Ovary (tissue), 9 donors: ENCODE results near the gene KRT13. TPM values are rescaled to one million over a fixed set of nuclear protein-coding genes. Genes with fewer than 3 reads are reported as not detected.
A peak's percentile ranks its signal among the peaks of the same experiment; 100 is the strongest.

ENCODE experiments used
- DNase-seq, 5 donors: peaks; one replicate each; pipeline ENCODE4 v3.0.0-alpha.2; 2019 to 2020
- H3K27ac ChIP-seq, 2 donors: fragments of 200-600 bp; one replicate each; pipeline versions ENCODE4 v1.5.1 to v1.8.0; 2019 to 2022
- H3K27me3 ChIP-seq: fragments of 200-600 bp; one replicate; pipeline ENCODE4 v1.8.0; 2022
- H3K36me3 ChIP-seq: fragments of 200-600 bp; sonication (generic); one replicate; pipeline ENCODE4 v1.5.1; 2019
- H3K4me1 ChIP-seq: one replicate; pipeline ENCODE4 v1.8.1; 2013; ENCODE audit warnings: mild to moderate bottlenecking, moderate library complexity; ENCODE audit not compliant: insufficient read depth
- H3K4me3 ChIP-seq: fragments of 200-600 bp; sonication (generic); one replicate; pipeline ENCODE4 v1.5.1; 2017
- H3K9me3 ChIP-seq, 2 donors: fragments of 200-600 bp in 1 of 2; sonication (generic) in 1 of 2; one replicate each; pipeline versions ENCODE4 v1.5.1 to v1.8.1; 2013 to 2019; ENCODE audit warnings: mild to moderate bottlenecking in 1 of 2, moderate library complexity in 1 of 2
- EP300 ChIP-seq: sonication (generic); formaldehyde crosslinking; IDR thresholded peaks from one replicate; pipeline ENCODE4 v1.6.1; 2017; ENCODE audit warnings: antibody characterized with exemption
- POLR2A ChIP-seq: fragments of 450-650 bp; IDR thresholded peaks from one replicate; pipeline ENCODE4 v1.6.1; 2017; ENCODE audit warnings: antibody characterized with exemption, mild to moderate bottlenecking, moderate library complexity
- WGBS, 3 donors: extraction: QIAGEN DNeasy Blood & Tissue Kit in 1 of 3; methylation state at CpG; one replicate each; pipeline versions ENCODE4 v1.1.5 to v1.1.7; 2013 to 2017; 5-methylcytosine and 5-hydroxymethylcytosine counted together
- intact Hi-C, 4 donors: fragments of 100-400 bp; cut with DNase I; formaldehyde crosslinking; loops; one replicate each; pipeline versions ENCODE4 v1.11.0 to v1.15.1; 2022 to 2023
- polyA plus RNA-seq, 2 donors: library from polyadenylated mRNA; stranded (reverse); fragments of 200-250 nt in 1 of 2; fragments of 350-450 nt in 1 of 2; fragmentation: Illumina TruSeq in 1 of 2; extraction: RNeasy Lipid Tissue Mini Kit (QIAGEN cat#74804) in 1 of 2; gene quantifications; one replicate each; pipeline ENCODE4 v1.2.3, GENCODE V29; 2013 to 2014
- total RNA-seq, 7 donors: library from RNA; depleted of rRNA in 2 of 7; stranded (reverse); fragments of >200 nt in 2 of 7; fragmentation: NEBNext Ultra II Directional in 3 of 7; extraction: Animal tissue kit (Norgen Biotek cat#: 25700) in 3 of 7; gene quantifications; one replicate each; pipeline versions ENCODE4 v1.1.0 to v1.2.4, GENCODE V29; 2016 to 2023
- TF ChIP-seq, protein P1 (sequence below), 3 donors: fragments of 450-650 bp in 2 of 3; fragments of 200-600 bp in 1 of 3; IDR thresholded peaks; one replicate each; pipeline versions ENCODE4 v1.5.1 to v1.8.0; 2016 to 2022; ENCODE audit warnings: antibody characterized with exemption in 3 of 3, mild to moderate bottlenecking in 1 of 3
- donor health status: DM: no; HTN: no; CAD: no; lungs with moderate emphysema.
- donor health status: DM: no; HTN: no; CAD: no.
- donor health status: Bipolar disorder and iron deficiency.
- donor health status: DM: yes; HTN: yes; CAD: no.
- donor health status: DM: no; HTN: no; CAD: no.
- donor health status: DM: yes; HTN: yes; CAD: no.

Gene KRT13
- total and polyA plus RNA-seq, 9 donors, result 0.16 to 3.7 (median 1.1) TPM; not detected in 2

DNA sequence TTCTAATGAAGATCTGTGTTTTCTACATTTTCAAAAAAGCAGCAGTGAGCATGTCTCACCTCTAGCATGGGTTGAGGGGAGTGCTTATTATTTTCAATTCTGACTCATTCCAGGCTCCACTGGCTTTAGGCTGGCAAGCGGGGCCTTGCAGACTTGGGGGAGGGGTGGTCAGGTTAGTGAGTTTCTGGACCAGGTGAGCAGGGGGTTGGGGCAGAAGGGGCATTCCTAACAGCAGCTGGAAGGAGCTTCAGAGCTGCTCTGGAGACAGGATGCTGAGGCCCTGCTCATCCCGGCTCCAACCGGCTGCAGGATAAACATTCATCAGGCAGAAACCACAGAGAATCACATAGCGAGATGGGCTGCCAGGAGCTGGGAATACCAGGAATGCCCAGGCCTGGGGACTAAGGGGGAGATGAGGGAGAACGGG, 33.2 kb upstream of the KRT13 start:
- no peak for DNase-seq
- TF ChIP-seq, protein P1, sequence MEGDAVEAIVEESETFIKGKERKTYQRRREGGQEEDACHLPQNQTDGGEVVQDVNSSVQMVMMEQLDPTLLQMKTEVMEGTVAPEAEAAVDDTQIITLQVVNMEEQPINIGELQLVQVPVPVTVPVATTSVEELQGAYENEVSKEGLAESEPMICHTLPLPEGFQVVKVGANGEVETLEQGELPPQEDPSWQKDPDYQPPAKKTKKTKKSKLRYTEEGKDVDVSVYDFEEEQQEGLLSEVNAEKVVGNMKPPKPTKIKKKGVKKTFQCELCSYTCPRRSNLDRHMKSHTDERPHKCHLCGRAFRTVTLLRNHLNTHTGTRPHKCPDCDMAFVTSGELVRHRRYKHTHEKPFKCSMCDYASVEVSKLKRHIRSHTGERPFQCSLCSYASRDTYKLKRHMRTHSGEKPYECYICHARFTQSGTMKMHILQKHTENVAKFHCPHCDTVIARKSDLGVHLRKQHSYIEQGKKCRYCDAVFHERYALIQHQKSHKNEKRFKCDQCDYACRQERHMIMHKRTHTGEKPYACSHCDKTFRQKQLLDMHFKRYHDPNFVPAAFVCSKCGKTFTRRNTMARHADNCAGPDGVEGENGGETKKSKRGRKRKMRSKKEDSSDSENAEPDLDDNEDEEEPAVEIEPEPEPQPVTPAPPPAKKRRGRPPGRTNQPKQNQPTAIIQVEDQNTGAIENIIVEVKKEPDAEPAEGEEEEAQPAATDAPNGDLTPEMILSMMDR (IDR thresholded peaks at IDR 0.05), result no peak
- no peak for TF ChIP-seq POLR2A
- no peak for TF ChIP-seq EP300
- Histone ChIP-seq H3K36me3 (no peaks in the 10 kb centered on the region), H3K9me3 (no peaks in the 10 kb centered on the region), H3K4me1 (no peaks in the 10 kb centered on the region), H3K4me3 (no peak overlapping the region), H3K27me3 (no peaks in the 10 kb centered on the region), H3K27ac (no peak overlapping the region)
- intact Hi-C loops, result no loop called here
- 26 to 51% (median 39%) methylated on average over 5 of the region's 5 CpGs for WGBS, 3 donors

DNA sequence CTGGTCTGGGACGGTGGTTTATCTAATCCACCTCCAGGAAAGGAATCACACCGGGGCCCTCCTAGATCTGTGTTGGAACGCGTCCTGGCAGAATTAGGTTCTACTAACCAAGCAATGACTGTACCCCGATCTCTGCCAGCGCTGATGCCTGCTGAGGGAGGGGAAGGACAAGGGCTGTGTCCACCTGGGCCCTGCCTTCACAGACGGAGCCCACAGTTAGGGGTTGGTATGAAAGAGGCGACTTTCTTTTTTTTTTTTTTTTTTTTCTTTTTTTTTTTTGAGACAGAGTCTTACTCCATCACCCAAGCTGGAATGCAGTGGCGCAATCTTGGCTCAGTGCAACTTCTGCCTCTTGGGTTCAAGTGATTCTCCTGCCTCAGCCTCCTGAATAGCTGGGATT, 32.6 kb upstream of the KRT13 start:
- TF ChIP-seq, protein P1 (IDR thresholded peaks at IDR 0.05), result no peak
- TF ChIP-seq POLR2A, result no peak
- TF ChIP-seq EP300, result no peak
- WGBS, 3 donors, result 90 to 94% (median 92%) methylated on average over 9 of the region's 9 CpGs
- intact Hi-C loops, result no loop called here
- Histone ChIP-seq H3K36me3 (no peaks in the 10 kb centered on the region), H3K9me3 (no peaks in the 10 kb centered on the region), H3K4me3 (no peak overlapping the region), H3K27ac (no peak overlapping the region), H3K27me3 (no peaks in the 10 kb centered on the region), H3K4me1 (no peaks in the 10 kb centered on the region)
- no peak for DNase-seq

DNA sequence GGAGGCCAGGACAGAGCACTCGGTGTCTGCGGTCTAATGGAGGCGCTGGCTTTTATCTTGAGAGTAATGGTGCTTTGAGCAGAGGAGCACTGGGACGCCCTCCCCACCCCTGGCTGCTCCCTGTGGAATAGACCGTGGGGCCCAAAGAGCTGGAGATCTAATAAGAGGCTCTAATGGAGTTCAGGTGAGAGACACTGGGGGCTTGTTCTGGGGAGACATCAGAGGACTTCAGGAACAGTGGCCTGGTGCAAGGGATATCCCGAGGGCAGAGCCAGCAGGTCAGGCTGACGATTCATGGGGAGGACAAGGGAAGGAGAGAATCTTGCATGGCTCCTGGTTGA, 32.2 kb upstream of the KRT13 start:
- no peaks in the 10 kb centered on the region for H3K4me1 ChIP-seq
- H3K9me3 ChIP-seq, result no peaks in the 10 kb centered on the region
- H3K4me3 ChIP-seq, result no peak overlapping the region
- no peak for TF ChIP-seq EP300
- no peaks in the 10 kb centered on the region for H3K27me3 ChIP-seq
- WGBS, 3 donors, result 92 to 96% (median 95%) methylated on average over 7 of the region's 7 CpGs
- DNase-seq, result no peak
- H3K27ac ChIP-seq, result no peak overlapping the region
- no peaks in the 10 kb centered on the region for H3K36me3 ChIP-seq
- intact Hi-C loops, result no loop called here

DNA sequence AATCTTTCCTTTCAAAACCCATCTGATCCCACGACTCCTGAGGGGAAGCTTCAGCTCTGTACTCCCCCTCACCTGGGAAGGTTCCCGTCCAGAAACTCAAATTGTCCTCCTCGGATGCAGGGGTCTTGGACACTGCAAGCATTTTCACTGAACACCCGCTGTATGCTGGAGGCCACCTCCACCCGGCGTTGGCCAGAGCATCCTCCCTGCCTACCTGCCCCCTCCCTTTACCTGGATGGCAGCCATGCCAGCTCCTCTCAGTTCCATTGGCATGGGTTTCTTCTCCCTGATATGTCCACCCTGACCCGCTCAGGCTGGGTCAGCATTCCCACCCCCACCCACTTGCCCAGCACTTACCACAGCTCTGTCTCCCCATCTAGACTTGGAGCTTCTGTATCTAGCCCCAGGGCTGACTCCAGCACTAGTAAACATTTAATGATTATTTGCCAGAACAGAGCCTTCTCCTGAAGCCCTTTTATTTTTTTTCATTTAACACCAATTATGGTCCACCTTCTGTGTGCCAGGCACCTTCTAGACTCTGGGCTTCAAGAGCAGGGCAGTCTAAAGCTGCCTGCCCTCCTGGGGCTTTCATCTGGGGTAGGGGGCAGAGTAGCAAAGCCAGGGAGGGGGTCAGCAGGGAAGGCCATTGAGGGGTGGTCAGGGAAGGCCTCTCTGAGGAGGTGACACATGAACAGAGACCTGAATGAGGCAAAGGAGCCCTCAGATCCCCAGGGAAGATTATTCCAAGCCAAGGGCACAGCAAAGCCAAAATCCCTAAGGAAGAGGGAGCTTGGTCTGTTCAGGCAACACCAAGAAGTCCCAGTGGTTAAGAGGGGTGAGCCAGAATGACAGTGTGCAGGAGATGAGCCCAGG, 31.6 kb upstream of the KRT13 start:
- Histone ChIP-seq H3K27me3 (no peaks in the 10 kb centered on the region), H3K27ac (no peak overlapping the region), H3K4me3 (no peak overlapping the region), H3K4me1 (no peaks in the 10 kb centered on the region), H3K36me3 (no peaks in the 10 kb centered on the region), H3K9me3 (no peaks in the 10 kb centered on the region)
- peak in 1 of 5 donors; percentile 11 for DNase-seq
- intact Hi-C loops, result no loop called here
- TF ChIP-seq POLR2A (no peak), EP300 (no peak)
- TF ChIP-seq, protein P1 (IDR thresholded peaks at IDR 0.05), result no peak
- WGBS, 3 donors, result 88 to 93% (median 90%) methylated on average over 7 of the region's 7 CpGs

DNA sequence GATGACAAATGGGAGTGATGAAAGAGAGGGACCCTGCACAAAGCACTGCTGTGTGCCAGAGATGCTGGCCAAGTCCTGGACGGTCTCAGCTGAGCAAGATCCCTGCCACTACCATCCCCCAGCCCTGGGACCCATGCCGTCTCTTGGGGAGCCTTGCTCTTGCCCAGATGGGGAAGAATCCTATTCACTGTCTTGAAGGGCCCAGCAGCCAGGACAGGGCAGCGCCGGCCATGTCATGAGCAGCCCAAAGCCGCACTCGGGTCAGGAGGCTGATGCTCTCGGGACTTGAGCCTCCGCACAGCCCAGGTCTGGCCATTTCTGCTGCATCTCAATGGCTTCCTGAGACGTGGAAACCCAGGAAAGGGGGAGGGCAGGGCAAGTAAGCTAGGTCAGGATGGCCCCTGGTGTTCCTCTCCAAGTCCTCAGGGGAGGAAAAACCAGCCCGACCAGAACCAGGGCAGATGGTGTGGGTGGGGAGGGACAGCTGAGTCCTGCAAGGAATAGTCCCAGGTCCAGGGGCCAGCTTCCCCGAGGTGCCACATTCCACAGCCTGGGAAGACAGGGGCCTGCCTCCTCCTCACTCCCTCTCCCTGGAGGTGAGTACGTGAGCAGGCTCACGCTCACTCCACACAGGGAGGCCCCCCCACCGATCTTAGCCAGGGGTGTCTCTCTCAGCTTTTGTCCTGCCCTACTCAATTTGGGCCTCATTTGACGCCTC, 30.5 kb upstream of the KRT13 start:
- Histone ChIP-seq H3K9me3 (no peaks in the 10 kb centered on the region), H3K36me3 (no peaks in the 10 kb centered on the region), H3K27ac (no peak overlapping the region), H3K4me1 (no peaks in the 10 kb centered on the region), H3K4me3 (no peak overlapping the region), H3K27me3 (no peaks in the 10 kb centered on the region)
- TF ChIP-seq POLR2A (no peak), EP300 (no peak)
- TF ChIP-seq, protein P1 (IDR thresholded peaks at IDR 0.05), result no peak
- peak in 2 of 5 donors; percentile 16 to 18 for DNase-seq
- intact Hi-C loops, result no loop called here
- WGBS, 3 donors, result 75 to 79% (median 76%) methylated on average over 15 of the region's 15 CpGs
